HepG2 (cell line): ENCODE data around the gene DOCK3. TPM values are rescaled to one million over a fixed set of nuclear protein-coding genes. Genes with fewer than 3 reads are reported as not detected.

Source experiments
- CAMTA2 ChIP-seq: sonication (generic); formaldehyde crosslinking; IDR thresholded peaks from 2 replicates; pipeline ENCODE4 v1.4.0; 2020; ENCODE audit warnings: mild to moderate bottlenecking, missing genetic modification reagents, borderline replicate concordance
- CREB1 ChIP-seq, 2 experiments: fragments of 450-650 bp in 1 of 2; IDR thresholded peaks; 2 replicates each; pipeline ENCODE4 v1.6.1; 2016 to 2017; ENCODE audit warnings: control low read depth in 1 of 2, mild to moderate bottlenecking in 1 of 2, missing compliant biosample characterization in 1 of 2, missing genetic modification characterization in 1 of 2
- FOXA3 ChIP-seq: IDR thresholded peaks from 2 replicates; pipeline ENCODE4 v1.6.1; 2016; ENCODE audit warnings: missing genetic modification reagents, missing compliant biosample characterization
- HNRNPH1 ChIP-seq: fragments of 200-400 bp; formaldehyde crosslinking; optimal IDR thresholded peaks from 2 replicates; pipeline ENCODE3; 2017; ENCODE audit warnings: mild to moderate bottlenecking, low read depth, low read length
- IKZF5 ChIP-seq: IDR thresholded peaks from 2 replicates; pipeline ENCODE4 v1.6.1; 2018; ENCODE audit warnings: missing genetic modification reagents, mild to moderate bottlenecking, missing compliant biosample characterization
- MED8 ChIP-seq: sonication (generic); formaldehyde crosslinking; IDR thresholded peaks from 2 replicates; pipeline ENCODE4 v1.8.1; 2023; ENCODE audit warnings: mild to moderate bottlenecking, missing genetic modification reagents; ENCODE audit not compliant: insufficient replicate concordance
- MLXIP ChIP-seq: sonication (generic); formaldehyde crosslinking; IDR thresholded peaks from 2 replicates; pipeline ENCODE4 v1.9.0; 2021; ENCODE audit warnings: missing genetic modification reagents, borderline replicate concordance
- NCOR1 ChIP-seq: fragments of 200-600 bp; sonication (generic); IDR thresholded peaks from 2 replicates; pipeline ENCODE4 v1.7.0; 2017; ENCODE audit warnings: antibody characterized with exemption, low read length, borderline replicate concordance
- PRDM10 ChIP-seq: sonication (generic); formaldehyde crosslinking; IDR thresholded peaks from 2 replicates; pipeline ENCODE4 v1.4.0; 2020; ENCODE audit warnings: low read depth, missing genetic modification reagents
- SP5 ChIP-seq: IDR thresholded peaks from 2 replicates; pipeline ENCODE4 v1.6.1; 2016; ENCODE audit warnings: low read depth, borderline replicate concordance
- TCF7 ChIP-seq: sonication (generic); IDR thresholded peaks from 2 replicates; pipeline ENCODE4 v1.6.1; 2016; ENCODE audit warnings: antibody characterized with exemption, low read depth
- THAP11 ChIP-seq: IDR thresholded peaks from 2 replicates; pipeline ENCODE4 v1.6.1; 2016; ENCODE audit warnings: missing biosample characterization, missing genetic modification reagents
- ZBTB39 ChIP-seq: sonication (generic); formaldehyde crosslinking; IDR thresholded peaks from 2 replicates; pipeline ENCODE4 v1.5.0; 2020; ENCODE audit warnings: missing genetic modification reagents
- ZBTB42 ChIP-seq: sonication (generic); formaldehyde crosslinking; IDR thresholded peaks from 2 replicates; pipeline ENCODE4 v1.5.0; 2020; ENCODE audit warnings: mild to moderate bottlenecking, missing genetic modification reagents
- ZKSCAN1 ChIP-seq: fragments of 150-350 bp; IDR thresholded peaks from 2 replicates; pipeline ENCODE4 v1.6.1; 2014; ENCODE audit warnings: low read length
- ZNF431 ChIP-seq: sonication (generic); formaldehyde crosslinking; IDR thresholded peaks from 2 replicates; pipeline ENCODE4 v1.9.0; 2022; ENCODE audit warnings: missing genetic modification reagents, low read depth, mild to moderate bottlenecking, borderline replicate concordance
- ZNF564 ChIP-seq: sonication (generic); formaldehyde crosslinking; IDR thresholded peaks from 2 replicates; pipeline ENCODE4 v1.8.1; 2023; ENCODE audit warnings: mild to moderate bottlenecking, missing genetic modification reagents
- ZNF792 ChIP-seq: IDR thresholded peaks from 2 replicates; pipeline ENCODE4 v1.6.1; 2016
- ZSCAN21 ChIP-seq: sonication (generic); formaldehyde crosslinking; IDR thresholded peaks from 2 replicates; pipeline ENCODE4 v1.8.0; 2022; ENCODE audit warnings: mild to moderate bottlenecking, missing genetic modification reagents, moderate library complexity, borderline replicate concordance
- polyA plus RNA-seq, 8 experiments: library from polyadenylated mRNA; depleted of rRNA in 3 of 8; stranded (reverse) in 7 of 8; unstranded in 1 of 8; fragments of >200 nt; fragmentation: Illumina TruSeq in 4 of 8; extraction: Trizol in 4 of 8; gene quantifications; 2 replicates each; pipeline versions ENCODE4 v1.2.1 to v1.2.3, GENCODE V29; 2011 to 2016; ENCODE audit warnings: low read depth in 4 of 8, missing spikeins in 1 of 8, mixed read lengths in 1 of 8; ENCODE audit not compliant: insufficient read depth in 1 of 8
- total RNA-seq, 5 experiments: library from RNA; depleted of rRNA; stranded (reverse); fragments of >200 nt; fragmentation: Illumina TruSeq; extraction: Trizol; gene quantifications; 2 replicates each; pipeline ENCODE4 v1.2.3, GENCODE V29; 2016; ENCODE audit warnings: low read depth in 1 of 5

Gene DOCK3
- total and polyA plus RNA-seq, 2 of the 13 experiments (the other 11 are each of a cell fraction or from before 2014, with no cell fraction given) = not detected

- no peak for TF ChIP-seq CREB1 (IDR thresholded peaks at IDR 0.05)
- TF ChIP-seq CREB1 (CRISPR knock-in tag; IDR thresholded peaks at IDR 0.05) = peak; percentile 36; the same call in 1 of the 2 replicates
- TF ChIP-seq ZSCAN21 (CRISPR knock-in tag) = no peak
- TF ChIP-seq NCOR1 = peak; percentile 93
- peak; percentile 94 for TF ChIP-seq SP5 (CRISPR knock-in tag)
- no peak for TF ChIP-seq MLXIP
- no peak for TF ChIP-seq CAMTA2 (CRISPR knock-in tag)
- no peak for TF ChIP-seq ZNF564 (CRISPR knock-in tag)
- peak; percentile 66 for TF ChIP-seq TCF7
- TF ChIP-seq ZBTB42 (CRISPR knock-in tag) = no peak
- TF ChIP-seq THAP11 (CRISPR knock-in tag) = no peak
- TF ChIP-seq PRDM10 (CRISPR knock-in tag) = no peak
- TF ChIP-seq FOXA3 (CRISPR knock-in tag) = peak; percentile 78
- TF ChIP-seq ZBTB39 (CRISPR knock-in tag) = no peak
- TF ChIP-seq IKZF5 (CRISPR knock-in tag) = no peak
- no peak for TF ChIP-seq HNRNPH1
- no peak for TF ChIP-seq MED8 (CRISPR knock-in tag)
- no peak for TF ChIP-seq ZNF792 (CRISPR knock-in tag)
- TF ChIP-seq ZKSCAN1 = no peak
- TF ChIP-seq ZNF431 (CRISPR knock-in tag) = no peak
These were observed 327.8 kb downstream of the DOCK3 start (continued) for GRCh38 chr3:51002495-51002894.
